Mucosa of descending colon (tissue), 3 donors: ENCODE measurements around the gene TSR3. TPM values are rescaled to one million over a fixed set of nuclear protein-coding genes. Genes with fewer than 3 reads are reported as not detected.

Source experiments
- ATAC-seq: fragments of 200-7000 bp; cut with Tn5 transposase; one replicate; pipeline ENCODE4 v1.9.1; 2020; ENCODE audit warnings: mild to moderate bottlenecking, moderate library complexity
- DNase-seq, 3 donors: peaks; one replicate each; pipeline ENCODE4 v3.0.0-alpha.2; 2020
- H3K36me3 ChIP-seq: fragments of 200-600 bp; one replicate; pipeline ENCODE4 v1.8.0; 2021; ENCODE audit warnings: low read depth, mild to moderate bottlenecking
- H3K4me1 ChIP-seq: fragments of 200-600 bp; one replicate; pipeline ENCODE4 v1.8.0; 2021; ENCODE audit warnings: low read depth, mild to moderate bottlenecking
- H3K4me3 ChIP-seq: fragments of 200-600 bp; one replicate; pipeline ENCODE4 v1.8.0; 2021; ENCODE audit warnings: mild to moderate bottlenecking
- H3K9me3 ChIP-seq: fragments of 200-600 bp; one replicate; pipeline ENCODE4 v1.8.0; 2021; ENCODE audit warnings: mild to moderate bottlenecking
- CTCF ChIP-seq: fragments of 200-600 bp; IDR thresholded peaks from one replicate; pipeline ENCODE4 v1.8.0; 2022; ENCODE audit warnings: antibody characterized with exemption, mild to moderate bottlenecking
- intact Hi-C, 2 donors: fragments of 100-400 bp; cut with DNase I in 1 of 2; cut with micrococcal nuclease in 1 of 2; formaldehyde crosslinking; loops; one replicate each; pipeline versions ENCODE4 v1.11.0 to v1.11.1; 2022; cut with DNase I, micrococcal nuclease
- total RNA-seq, 3 donors: library from RNA; stranded (reverse); fragmentation: NEBNext Ultra II Directional in 2 of 3; extraction: Animal tissue kit (Norgen Biotek cat#: 25700) in 2 of 3; gene quantifications; one replicate each; pipeline versions ENCODE4 v1.2.1 to v1.2.4, GENCODE V29; 2021 to 2023
- donor health status: DM: no; HTN: no; CAD: no; lungs with moderate emphysema.
- donor health status: DM: no; HTN: no; CAD: no.
- donor health status: DM: no; HTN: yes; CAD: no.

The TSR3 gene
- total RNA-seq, 3 donors from 2014 or later = 46.4 to 57.2 (median 54.1) TPM

GRCh38 chr16:1395444-1396031, 43.9 kb upstream of the TSR3 start:
- TF ChIP-seq CTCF = no peak
- ATAC-seq (peak; percentile 79), DNase-seq (peak in 2 of 3 donors; percentile 42 to 52)
- Histone ChIP-seq H3K4me3 (no peak overlapping the region), H3K36me3 (no peaks in the 10 kb centered on the region), H3K4me1 (no peaks in the 10 kb centered on the region), H3K9me3 (no peaks in the 10 kb centered on the region)
- intact Hi-C loops = no loop called here

GRCh38 chr16:1394367-1394951, 42.8 kb upstream of the TSR3 start:
- ATAC-seq = no peak
- DNase-seq = no peak
- Histone ChIP-seq H3K36me3 (no peaks in the 10 kb centered on the region), H3K4me3 (no peak overlapping the region), H3K4me1 (no peaks in the 10 kb centered on the region), H3K9me3 (no peaks in the 10 kb centered on the region)
- intact Hi-C loops = no loop called here
- no peak for TF ChIP-seq CTCF

- intact Hi-C loops = no loop called here
- Histone ChIP-seq H3K4me1 (no peaks in the 10 kb centered on the region), H3K4me3 (no peak overlapping the region), H3K9me3 (no peaks in the 10 kb centered on the region), H3K36me3 (no peaks in the 10 kb centered on the region)
- no peak for ATAC-seq
- no peak for TF ChIP-seq CTCF
- no peak for DNase-seq
These were observed 42.0 kb upstream of the TSR3 start for GRCh38 chr16:1393613-1394176.

GRCh38 chr16:1392826-1393225, 41.1 kb upstream of the TSR3 start:
- no peak for TF ChIP-seq CTCF
- ATAC-seq = no peak
- Histone ChIP-seq H3K9me3 (no peaks in the 10 kb centered on the region), H3K4me3 (no peak overlapping the region), H3K4me1 (no peaks in the 10 kb centered on the region), H3K36me3 (no peaks in the 10 kb centered on the region)
- no peak for DNase-seq
- intact Hi-C loops = no loop called here

GRCh38 chr16:1390239-1390779, 38.6 kb upstream of the TSR3 start:
- H3K4me1 ChIP-seq = no peaks in the 10 kb centered on the region
- no peaks in the 10 kb centered on the region for H3K36me3 ChIP-seq
- DNase-seq = no peak
- TF ChIP-seq CTCF = no peak
- H3K9me3 ChIP-seq = no peaks in the 10 kb centered on the region
- intact Hi-C loops = no loop called here
- no peak for ATAC-seq
- no peak overlapping the region for H3K4me3 ChIP-seq
